GM23338 (cell line): ENCODE data around the gene SUV39H1. TPM values are rescaled to one million over a fixed set of nuclear protein-coding genes. Genes with fewer than 3 reads are reported as not detected.

Experiments used
- CREB1 ChIP-seq: fragments of 250-450 bp; sonication (Bioruptor Pico); IDR thresholded peaks from 2 replicates; pipeline ENCODE4 v1.5.0; 2020; ENCODE audit warnings: low read depth, mild to moderate bottlenecking, moderate library complexity
- EZH2 ChIP-seq: fragments of 200-600 bp; sonication (generic); IDR thresholded peaks from one replicate; pipeline ENCODE4 v1.8.0; 2017; ENCODE audit warnings: antibody characterized with exemption, mild to moderate bottlenecking, low read depth; ENCODE audit not compliant: unreplicated experiment
- NANOG ChIP-seq: IDR thresholded peaks from 2 replicates; pipeline ENCODE4 v1.6.1; 2016; ENCODE audit warnings: antibody characterized with exemption, borderline replicate concordance
- POLR2AphosphoS5 ChIP-seq: IDR thresholded peaks from 2 replicates; pipeline ENCODE4 v1.6.1; 2016; ENCODE audit warnings: antibody characterized with exemption, low read depth
- STAT1 ChIP-seq: IDR thresholded peaks from one replicate; pipeline ENCODE4 v1.6.1; 2016; ENCODE audit warnings: antibody characterized with exemption; ENCODE audit not compliant: unreplicated experiment
- ZNF114 ChIP-seq: fragments of 250-450 bp; sonication (Bioruptor Pico); IDR thresholded peaks from 2 replicates; pipeline ENCODE4 v1.5.0; 2020; ENCODE audit warnings: mild to moderate bottlenecking, moderate library complexity
- ZNF331 ChIP-seq: fragments of 250-450 bp; sonication (Bioruptor Pico); IDR thresholded peaks from 2 replicates; pipeline ENCODE4 v1.5.0; 2020; ENCODE audit warnings: low read depth, mild to moderate bottlenecking, moderate library complexity
- polyA plus RNA-seq: library from polyadenylated mRNA; unstranded; fragments of >200 nt; fragmentation: Nextera tagmentation; extraction: Ambion mirVana; gene quantifications from 2 replicates; pipeline ENCODE4 v1.2.1, GENCODE V29; 2016
- total RNA-seq: library from RNA; depleted of rRNA; stranded (reverse); fragments of >200 nt; shearing (Covaris generic); gene quantifications from 2 replicates; pipeline ENCODE4 v1.2.3, GENCODE V29; 2014
- TF ChIP-seq, protein P1 (sequence below): fragments of 250-450 bp; sonication (Bioruptor Pico); IDR thresholded peaks from 2 replicates; pipeline ENCODE4 v1.5.0; 2020; ENCODE audit warnings: mild to moderate bottlenecking, moderate library complexity
- TF ChIP-seq, protein P2 (sequence below), 2 experiments: fragments of 200-600 bp in 1 of 2; sonication (generic) in 1 of 2; conservative IDR thresholded peaks; 2 replicates each; pipeline versions ENCODE4 v1.5.1 to v1.6.1; 2016 to 2017; ENCODE audit warnings: antibody characterized with exemption in 2 of 2, low read depth in 2 of 2, mild to moderate bottlenecking in 2 of 2, moderate library complexity in 1 of 2
- TF ChIP-seq, protein P3 (sequence below): IDR thresholded peaks from 2 replicates; pipeline ENCODE4 v1.6.1; 2016; ENCODE audit warnings: antibody characterized with exemption

Gene SUV39H1
- total and polyA plus RNA-seq, 2 experiments from 2014 or later, result 9.5 to 15.2 TPM

DNA sequence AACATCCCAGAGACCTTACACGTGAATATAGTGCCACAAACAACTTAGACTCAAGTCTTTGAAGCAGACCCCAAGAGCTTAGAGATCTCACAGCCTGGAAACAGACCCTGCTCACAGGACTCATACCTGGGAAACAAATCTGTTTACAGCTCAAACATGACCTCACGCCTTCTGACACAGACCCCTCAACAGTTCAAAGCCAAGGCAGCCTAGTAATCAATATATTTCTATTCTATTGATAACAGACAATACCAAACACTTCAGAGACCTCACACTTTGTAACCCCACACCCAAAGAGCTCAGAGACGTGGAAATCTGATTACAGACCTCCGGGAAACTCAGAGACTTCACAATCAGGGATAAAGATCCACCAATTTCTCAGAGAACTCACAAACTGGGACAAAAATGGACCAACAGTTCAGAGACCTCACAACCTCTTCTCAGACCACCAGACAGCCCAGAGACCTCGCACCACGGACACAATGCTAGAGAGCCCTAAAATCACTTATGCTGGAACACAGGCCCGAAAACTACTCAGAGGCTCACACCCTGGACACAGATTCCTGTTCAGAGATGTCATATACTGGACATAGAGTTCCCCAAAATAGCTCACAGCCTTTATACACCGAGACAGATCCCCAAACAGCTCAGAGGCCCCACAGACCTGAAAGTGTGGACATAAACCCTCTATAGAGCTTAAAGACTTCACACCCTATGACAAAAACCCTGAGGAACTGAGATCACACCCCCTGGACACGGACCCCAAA lies 14.8 kb downstream of the SUV39H1 start (continued):
- TF ChIP-seq, protein P1, sequence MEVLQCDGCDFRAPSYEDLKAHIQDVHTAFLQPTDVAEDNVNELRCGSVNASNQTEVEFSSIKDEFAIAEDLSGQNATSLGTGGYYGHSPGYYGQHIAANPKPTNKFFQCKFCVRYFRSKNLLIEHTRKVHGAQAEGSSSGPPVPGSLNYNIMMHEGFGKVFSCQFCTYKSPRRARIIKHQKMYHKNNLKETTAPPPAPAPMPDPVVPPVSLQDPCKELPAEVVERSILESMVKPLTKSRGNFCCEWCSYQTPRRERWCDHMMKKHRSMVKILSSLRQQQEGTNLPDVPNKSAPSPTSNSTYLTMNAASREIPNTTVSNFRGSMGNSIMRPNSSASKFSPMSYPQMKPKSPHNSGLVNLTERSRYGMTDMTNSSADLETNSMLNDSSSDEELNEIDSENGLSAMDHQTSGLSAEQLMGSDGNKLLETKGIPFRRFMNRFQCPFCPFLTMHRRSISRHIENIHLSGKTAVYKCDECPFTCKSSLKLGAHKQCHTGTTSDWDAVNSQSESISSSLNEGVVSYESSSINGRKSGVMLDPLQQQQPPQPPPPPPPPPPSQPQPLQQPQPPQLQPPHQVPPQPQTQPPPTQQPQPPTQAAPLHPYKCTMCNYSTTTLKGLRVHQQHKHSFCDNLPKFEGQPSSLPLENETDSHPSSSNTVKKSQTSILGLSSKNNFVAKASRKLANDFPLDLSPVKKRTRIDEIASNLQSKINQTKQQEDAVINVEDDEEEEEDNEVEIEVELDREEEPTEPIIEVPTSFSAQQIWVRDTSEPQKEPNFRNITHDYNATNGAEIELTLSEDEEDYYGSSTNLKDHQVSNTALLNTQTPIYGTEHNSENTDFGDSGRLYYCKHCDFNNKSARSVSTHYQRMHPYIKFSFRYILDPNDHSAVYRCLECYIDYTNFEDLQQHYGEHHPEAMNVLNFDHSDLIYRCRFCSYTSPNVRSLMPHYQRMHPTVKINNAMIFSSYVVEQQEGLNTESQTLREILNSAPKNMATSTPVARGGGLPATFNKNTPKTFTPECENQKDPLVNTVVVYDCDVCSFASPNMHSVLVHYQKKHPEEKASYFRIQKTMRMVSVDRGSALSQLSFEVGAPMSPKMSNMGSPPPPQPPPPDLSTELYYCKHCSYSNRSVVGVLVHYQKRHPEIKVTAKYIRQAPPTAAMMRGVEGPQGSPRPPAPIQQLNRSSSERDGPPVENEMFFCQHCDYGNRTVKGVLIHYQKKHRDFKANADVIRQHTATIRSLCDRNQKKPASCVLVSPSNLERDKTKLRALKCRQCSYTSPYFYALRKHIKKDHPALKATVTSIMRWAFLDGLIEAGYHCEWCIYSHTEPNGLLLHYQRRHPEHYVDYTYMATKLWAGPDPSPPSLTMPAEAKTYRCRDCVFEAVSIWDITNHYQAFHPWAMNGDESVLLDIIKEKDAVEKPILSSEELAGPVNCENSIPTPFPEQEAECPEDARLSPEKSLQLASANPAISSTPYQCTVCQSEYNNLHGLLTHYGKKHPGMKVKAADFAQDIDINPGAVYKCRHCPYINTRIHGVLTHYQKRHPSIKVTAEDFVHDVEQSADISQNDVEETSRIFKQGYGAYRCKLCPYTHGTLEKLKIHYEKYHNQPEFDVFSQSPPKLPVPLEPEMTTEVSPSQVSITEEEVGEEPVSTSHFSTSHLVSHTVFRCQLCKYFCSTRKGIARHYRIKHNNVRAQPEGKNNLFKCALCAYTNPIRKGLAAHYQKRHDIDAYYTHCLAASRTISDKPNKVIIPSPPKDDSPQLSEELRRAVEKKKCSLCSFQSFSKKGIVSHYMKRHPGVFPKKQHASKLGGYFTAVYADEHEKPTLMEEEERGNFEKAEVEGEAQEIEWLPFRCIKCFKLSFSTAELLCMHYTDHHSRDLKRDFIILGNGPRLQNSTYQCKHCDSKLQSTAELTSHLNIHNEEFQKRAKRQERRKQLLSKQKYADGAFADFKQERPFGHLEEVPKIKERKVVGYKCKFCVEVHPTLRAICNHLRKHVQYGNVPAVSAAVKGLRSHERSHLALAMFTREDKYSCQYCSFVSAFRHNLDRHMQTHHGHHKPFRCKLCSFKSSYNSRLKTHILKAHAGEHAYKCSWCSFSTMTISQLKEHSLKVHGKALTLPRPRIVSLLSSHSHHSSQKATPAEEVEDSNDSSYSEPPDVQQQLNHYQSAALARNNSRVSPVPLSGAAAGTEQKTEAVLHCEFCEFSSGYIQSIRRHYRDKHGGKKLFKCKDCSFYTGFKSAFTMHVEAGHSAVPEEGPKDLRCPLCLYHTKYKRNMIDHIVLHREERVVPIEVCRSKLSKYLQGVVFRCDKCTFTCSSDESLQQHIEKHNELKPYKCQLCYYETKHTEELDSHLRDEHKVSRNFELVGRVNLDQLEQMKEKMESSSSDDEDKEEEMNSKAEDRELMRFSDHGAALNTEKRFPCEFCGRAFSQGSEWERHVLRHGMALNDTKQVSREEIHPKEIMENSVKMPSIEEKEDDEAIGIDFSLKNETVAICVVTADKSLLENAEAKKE (CRISPR knock-in tag), result no peak
- TF ChIP-seq, protein P2, sequence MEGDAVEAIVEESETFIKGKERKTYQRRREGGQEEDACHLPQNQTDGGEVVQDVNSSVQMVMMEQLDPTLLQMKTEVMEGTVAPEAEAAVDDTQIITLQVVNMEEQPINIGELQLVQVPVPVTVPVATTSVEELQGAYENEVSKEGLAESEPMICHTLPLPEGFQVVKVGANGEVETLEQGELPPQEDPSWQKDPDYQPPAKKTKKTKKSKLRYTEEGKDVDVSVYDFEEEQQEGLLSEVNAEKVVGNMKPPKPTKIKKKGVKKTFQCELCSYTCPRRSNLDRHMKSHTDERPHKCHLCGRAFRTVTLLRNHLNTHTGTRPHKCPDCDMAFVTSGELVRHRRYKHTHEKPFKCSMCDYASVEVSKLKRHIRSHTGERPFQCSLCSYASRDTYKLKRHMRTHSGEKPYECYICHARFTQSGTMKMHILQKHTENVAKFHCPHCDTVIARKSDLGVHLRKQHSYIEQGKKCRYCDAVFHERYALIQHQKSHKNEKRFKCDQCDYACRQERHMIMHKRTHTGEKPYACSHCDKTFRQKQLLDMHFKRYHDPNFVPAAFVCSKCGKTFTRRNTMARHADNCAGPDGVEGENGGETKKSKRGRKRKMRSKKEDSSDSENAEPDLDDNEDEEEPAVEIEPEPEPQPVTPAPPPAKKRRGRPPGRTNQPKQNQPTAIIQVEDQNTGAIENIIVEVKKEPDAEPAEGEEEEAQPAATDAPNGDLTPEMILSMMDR (conservative IDR thresholded peaks at IDR 0.05; ENCODE audit: low read depth in 2 of 2), result no peak
- TF ChIP-seq NANOG (no peak), ZNF331 (CRISPR knock-in tag) (no peak), CREB1 (CRISPR knock-in tag) (no peak), STAT1 (no peak), EZH2 (no peak), POLR2AphosphoS5 (no peak), ZNF114 (CRISPR knock-in tag) (no peak)
- TF ChIP-seq, protein P3, sequence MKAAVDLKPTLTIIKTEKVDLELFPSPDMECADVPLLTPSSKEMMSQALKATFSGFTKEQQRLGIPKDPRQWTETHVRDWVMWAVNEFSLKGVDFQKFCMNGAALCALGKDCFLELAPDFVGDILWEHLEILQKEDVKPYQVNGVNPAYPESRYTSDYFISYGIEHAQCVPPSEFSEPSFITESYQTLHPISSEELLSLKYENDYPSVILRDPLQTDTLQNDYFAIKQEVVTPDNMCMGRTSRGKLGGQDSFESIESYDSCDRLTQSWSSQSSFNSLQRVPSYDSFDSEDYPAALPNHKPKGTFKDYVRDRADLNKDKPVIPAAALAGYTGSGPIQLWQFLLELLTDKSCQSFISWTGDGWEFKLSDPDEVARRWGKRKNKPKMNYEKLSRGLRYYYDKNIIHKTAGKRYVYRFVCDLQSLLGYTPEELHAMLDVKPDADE, result no peak
